DND-41 (cell line): ENCODE data around the gene MACROD2.

Experiments used
- CTCF ChIP-seq: IDR thresholded peaks from 2 replicates; pipeline ENCODE4 v1.5.1; 2012; ENCODE audit warnings: borderline replicate concordance, low read length, moderate library complexity, mild to moderate bottlenecking; ENCODE audit not compliant: poor library complexity, severe bottlenecking; ENCODE audit errors: extremely low read depth
- EZH2 ChIP-seq: IDR thresholded peaks from 3 replicates; pipeline ENCODE4 v1.6.1; 2012; ENCODE audit warnings: borderline replicate concordance, low read depth, mild to moderate bottlenecking, moderate library complexity, low read length, inconsistent platforms; ENCODE audit not compliant: severe bottlenecking

DNA sequence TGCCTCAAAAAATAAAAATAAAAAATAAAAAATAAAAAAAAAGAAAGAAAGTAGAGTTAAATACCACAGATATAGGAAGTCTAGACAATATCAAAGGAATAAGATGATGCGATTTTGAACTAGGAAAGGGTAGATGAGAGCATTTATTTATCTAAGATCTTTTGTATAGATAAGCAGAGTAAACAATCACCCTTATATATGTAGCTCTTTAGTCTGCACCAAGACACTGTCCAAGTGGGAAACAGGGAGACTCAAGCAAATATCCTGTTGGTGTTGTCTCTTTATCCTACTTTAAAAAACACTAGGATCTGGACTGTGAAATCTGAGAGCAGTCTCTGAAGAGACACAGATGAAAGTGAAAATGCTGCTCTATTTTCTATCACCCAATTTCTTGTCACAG lies 929.1 kb downstream of the MACROD2 start:
- TF ChIP-seq EZH2 (no peak), CTCF (no peak)
